Measurements from ENCODE around the gene GRID2.

DNA sequence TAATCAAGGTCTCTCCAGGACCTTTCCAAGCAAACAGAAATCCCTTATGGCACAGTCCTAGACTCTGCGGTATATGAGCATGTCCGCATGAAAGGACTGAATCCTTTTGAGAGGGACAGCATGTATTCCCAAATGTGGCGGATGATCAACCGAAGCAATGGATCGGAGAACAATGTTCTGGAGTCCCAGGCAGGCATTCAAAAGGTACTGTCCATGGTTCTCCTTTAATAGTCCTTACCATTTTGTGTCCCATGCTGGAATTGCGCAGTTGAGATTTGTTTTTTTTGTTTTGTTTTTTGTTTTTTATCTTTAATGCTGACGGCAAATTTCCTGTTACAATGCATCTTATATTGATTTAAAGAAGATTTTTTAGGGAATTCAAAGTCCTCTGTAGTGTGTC, 1211.4 kb downstream of the GRID2 start:
- TF ChIP-seq, protein P1, sequence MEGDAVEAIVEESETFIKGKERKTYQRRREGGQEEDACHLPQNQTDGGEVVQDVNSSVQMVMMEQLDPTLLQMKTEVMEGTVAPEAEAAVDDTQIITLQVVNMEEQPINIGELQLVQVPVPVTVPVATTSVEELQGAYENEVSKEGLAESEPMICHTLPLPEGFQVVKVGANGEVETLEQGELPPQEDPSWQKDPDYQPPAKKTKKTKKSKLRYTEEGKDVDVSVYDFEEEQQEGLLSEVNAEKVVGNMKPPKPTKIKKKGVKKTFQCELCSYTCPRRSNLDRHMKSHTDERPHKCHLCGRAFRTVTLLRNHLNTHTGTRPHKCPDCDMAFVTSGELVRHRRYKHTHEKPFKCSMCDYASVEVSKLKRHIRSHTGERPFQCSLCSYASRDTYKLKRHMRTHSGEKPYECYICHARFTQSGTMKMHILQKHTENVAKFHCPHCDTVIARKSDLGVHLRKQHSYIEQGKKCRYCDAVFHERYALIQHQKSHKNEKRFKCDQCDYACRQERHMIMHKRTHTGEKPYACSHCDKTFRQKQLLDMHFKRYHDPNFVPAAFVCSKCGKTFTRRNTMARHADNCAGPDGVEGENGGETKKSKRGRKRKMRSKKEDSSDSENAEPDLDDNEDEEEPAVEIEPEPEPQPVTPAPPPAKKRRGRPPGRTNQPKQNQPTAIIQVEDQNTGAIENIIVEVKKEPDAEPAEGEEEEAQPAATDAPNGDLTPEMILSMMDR (IDR thresholded peaks at IDR 0.05) = no peak
- TF ChIP-seq POLR2A (IDR thresholded peaks at IDR 0.05) = no peak
